GM21619 (cell line): ENCODE results near the gene SLC22A9.

Source experiments
- ATAC-seq: cut with Tn5 transposase; IDR thresholded peaks from one replicate; pipeline ENCODE4 v1.9.1; 2021; ENCODE audit not compliant: unreplicated experiment

The SLC22A9 gene

DNA sequence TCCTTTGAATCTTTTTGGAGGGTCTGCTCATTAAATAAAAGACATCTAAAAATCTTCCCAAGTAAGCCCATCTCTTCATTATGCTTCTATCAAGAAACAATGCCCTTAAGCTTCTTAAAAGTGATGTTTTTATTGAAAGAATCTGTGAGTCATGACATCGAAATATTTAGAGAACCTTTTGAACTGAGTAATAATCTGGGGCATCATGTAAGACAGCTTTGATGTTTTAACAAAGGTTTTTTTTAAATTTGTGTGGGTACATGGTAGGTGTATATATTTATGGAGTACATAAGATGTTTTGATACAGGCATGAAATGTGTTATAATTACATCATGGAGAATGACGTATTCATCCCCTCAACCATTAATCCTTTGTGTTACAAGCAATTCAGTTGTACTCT is 74.6 kb downstream of the SLC22A9 start:
- ATAC-seq, result no peak

- no peak for ATAC-seq
Observed at GRCh38 chr11:63445118-63445517, 75.5 kb downstream of the SLC22A9 start.

DNA sequence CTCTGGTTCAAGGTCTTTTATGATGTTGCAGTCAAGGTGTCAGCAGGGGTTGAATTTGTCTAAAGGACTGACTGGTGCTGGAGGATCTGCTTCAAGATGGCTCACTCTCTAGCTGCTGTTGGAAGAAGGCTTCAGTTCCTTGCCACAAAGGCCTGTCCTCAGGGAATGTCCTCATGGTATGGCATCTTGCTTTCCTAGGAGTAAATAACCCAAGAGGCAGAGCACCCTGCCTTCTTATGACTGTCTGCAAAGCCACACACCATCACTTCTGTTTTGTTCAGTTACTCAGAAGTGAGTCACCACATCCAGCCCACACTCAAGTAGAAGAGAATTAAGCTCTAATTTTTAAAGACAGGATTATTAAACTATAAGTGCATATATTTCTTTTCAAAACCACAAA is 76.1 kb downstream of the SLC22A9 start:
- ATAC-seq, result no peak

DNA sequence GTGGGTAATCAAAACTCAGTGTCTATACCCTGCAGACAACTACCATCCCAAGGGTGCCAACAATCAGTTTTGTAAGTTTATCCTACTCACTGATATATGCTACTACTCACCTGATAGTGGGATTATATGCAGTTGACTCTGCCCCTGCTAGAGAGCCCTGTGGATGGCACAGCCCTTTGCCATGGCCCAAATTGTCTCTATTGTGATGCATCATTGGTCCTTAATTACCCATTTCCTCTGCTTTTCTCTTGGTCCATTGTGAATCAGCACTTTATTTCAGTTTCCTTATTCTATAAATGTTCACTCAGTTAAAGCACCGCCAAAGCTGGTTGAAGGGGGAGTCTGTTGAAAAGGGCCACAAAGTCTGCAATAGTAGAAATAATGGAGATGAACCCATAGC is 79.1 kb downstream of the SLC22A9 start:
- ATAC-seq, result no peak

DNA sequence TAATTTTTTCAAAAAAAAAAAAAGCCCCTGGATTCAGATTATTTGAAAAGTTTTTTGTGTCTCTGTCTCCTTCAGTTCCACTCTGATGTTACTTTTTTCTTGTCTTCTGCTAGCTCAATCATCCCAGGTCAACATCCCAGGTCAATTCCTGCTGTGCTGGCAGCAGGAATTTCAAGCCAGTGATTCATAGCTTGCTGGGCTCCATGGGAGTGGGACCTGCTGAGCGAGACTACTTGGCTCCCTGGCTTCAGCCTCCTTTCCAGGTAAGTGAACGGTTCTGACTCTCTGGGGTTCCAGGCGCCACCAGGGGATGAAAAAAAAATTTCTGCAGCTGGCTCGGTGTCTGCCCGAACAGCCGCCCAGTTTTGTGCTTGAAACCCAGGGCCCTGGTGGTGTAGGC is 90.0 kb downstream of the SLC22A9 start:
- ATAC-seq, result no peak
